Measurements from ENCODE around the gene KDM4C.

GRCh38 chr9:7132605-7133004, 374.8 kb downstream of the KDM4C start:
- TF ChIP-seq, protein P1, sequence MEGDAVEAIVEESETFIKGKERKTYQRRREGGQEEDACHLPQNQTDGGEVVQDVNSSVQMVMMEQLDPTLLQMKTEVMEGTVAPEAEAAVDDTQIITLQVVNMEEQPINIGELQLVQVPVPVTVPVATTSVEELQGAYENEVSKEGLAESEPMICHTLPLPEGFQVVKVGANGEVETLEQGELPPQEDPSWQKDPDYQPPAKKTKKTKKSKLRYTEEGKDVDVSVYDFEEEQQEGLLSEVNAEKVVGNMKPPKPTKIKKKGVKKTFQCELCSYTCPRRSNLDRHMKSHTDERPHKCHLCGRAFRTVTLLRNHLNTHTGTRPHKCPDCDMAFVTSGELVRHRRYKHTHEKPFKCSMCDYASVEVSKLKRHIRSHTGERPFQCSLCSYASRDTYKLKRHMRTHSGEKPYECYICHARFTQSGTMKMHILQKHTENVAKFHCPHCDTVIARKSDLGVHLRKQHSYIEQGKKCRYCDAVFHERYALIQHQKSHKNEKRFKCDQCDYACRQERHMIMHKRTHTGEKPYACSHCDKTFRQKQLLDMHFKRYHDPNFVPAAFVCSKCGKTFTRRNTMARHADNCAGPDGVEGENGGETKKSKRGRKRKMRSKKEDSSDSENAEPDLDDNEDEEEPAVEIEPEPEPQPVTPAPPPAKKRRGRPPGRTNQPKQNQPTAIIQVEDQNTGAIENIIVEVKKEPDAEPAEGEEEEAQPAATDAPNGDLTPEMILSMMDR (IDR thresholded peaks at IDR 0.05), result no peak
- no peak for TF ChIP-seq POLR2A (IDR thresholded peaks at IDR 0.05)
